Measurements from ENCODE around the gene BLMH. TPM values are rescaled to one million over a fixed set of nuclear protein-coding genes. Genes with fewer than 3 reads are reported as not detected.

BLMH gene
- total RNA-seq, 4 donors from 2014 or later, result 17.5 to 31.7 (median 27.1) TPM

GRCh38 chr17:30263552-30264333 lies 28.0 kb downstream of the BLMH start:
- Histone ChIP-seq H3K36me3 (peaks cover 14 to 21% of the 10 kb centered on the region in 2 donors), H3K27me3 (no peaks in the 10 kb centered on the region), H3K4me3 (replicated peaks in 1 of 3) (no peak overlapping the region), H3K27ac (peak overlapping the region in 2 of 3 donors; percentile 2 to 16), H3K9me3 (no peaks in the 10 kb centered on the region), H3K4me1 (peaks cover 0 to 9% of the 10 kb centered on the region in 2 donors)
- DNase-seq, result no peak
- intact Hi-C loops (cut with DNase I), result no loop called here
- WGBS, 2 donors, result 62 to 67% methylated on average over 2 of the region's 2 CpGs
- TF ChIP-seq POLR2A (IDR thresholded peaks at IDR 0.05) (no peak), CTCF (IDR thresholded peaks at IDR 0.05) (no peak)

GRCh38 chr17:30256756-30257506 lies 34.8 kb downstream of the BLMH start:
- intact Hi-C loops (cut with DNase I), result no loop called here

GRCh38 chr17:30254150-30254549 lies 37.6 kb downstream of the BLMH start:
- 58 to 61% methylated on average over 1 of the region's 1 CpG for WGBS, 2 donors
- Histone ChIP-seq H3K4me1 (no peaks in the 10 kb centered on the region), H3K9me3 (no peaks in the 10 kb centered on the region), H3K27ac (no peak overlapping the region), H3K36me3 (peaks cover 0 to 6% of the 10 kb centered on the region in 2 donors), H3K4me3 (replicated peaks in 1 of 3) (no peak overlapping the region), H3K27me3 (no peaks in the 10 kb centered on the region)
- peak in 1 of 2 donors; percentile 13 for DNase-seq
- intact Hi-C loops (cut with DNase I), result no loop called here
- TF ChIP-seq CTCF (IDR thresholded peaks at IDR 0.05), result no peak
- no peak for TF ChIP-seq POLR2A (IDR thresholded peaks at IDR 0.05)

More at GRCh38 chr17:30256756-30257506, 34.8 kb downstream of the BLMH start:
- DNase-seq, result no peak
- TF ChIP-seq CTCF (IDR thresholded peaks at IDR 0.05) (no peak), POLR2A (IDR thresholded peaks at IDR 0.05) (no peak)
- H3K4me3 ChIP-seq (replicated peaks in 1 of 3), result no peak overlapping the region
- WGBS, 2 donors, result 86 to 87% methylated on average over 5 of the region's 5 CpGs
- H3K9me3 ChIP-seq, result no peaks in the 10 kb centered on the region
- H3K27ac ChIP-seq, result no peak overlapping the region
- peaks cover 6 to 13% of the 10 kb centered on the region in 2 donors for H3K36me3 ChIP-seq
- H3K4me1 ChIP-seq, result no peaks in the 10 kb centered on the region
- H3K27me3 ChIP-seq, result no peaks in the 10 kb centered on the region

GRCh38 chr17:30253312-30253711 lies 38.4 kb downstream of the BLMH start:
- peak; percentile 13 to 42 for DNase-seq
- intact Hi-C loops (cut with DNase I), result no loop called here
- Histone ChIP-seq H3K27ac (no peak overlapping the region), H3K4me1 (no peaks in the 10 kb centered on the region), H3K36me3 (peaks cover 6 to 13% of the 10 kb centered on the region in 2 donors), H3K9me3 (no peaks in the 10 kb centered on the region), H3K27me3 (no peaks in the 10 kb centered on the region), H3K4me3 (replicated peaks in 1 of 3) (no peak overlapping the region)
- 48 to 60% methylated on average over 7 of the region's 7 CpGs for WGBS, 2 donors
- TF ChIP-seq POLR2A (IDR thresholded peaks at IDR 0.05) (no peak), CTCF (IDR thresholded peaks at IDR 0.05) (no peak)

- intact Hi-C loops (cut with DNase I), result no loop called here
- no peaks in the 10 kb centered on the region for H3K27me3 ChIP-seq
- no peak for TF ChIP-seq POLR2A (IDR thresholded peaks at IDR 0.05)
- no peak for TF ChIP-seq CTCF (IDR thresholded peaks at IDR 0.05)
- no peaks in the 10 kb centered on the region for H3K9me3 ChIP-seq
- no peak overlapping the region for H3K4me3 ChIP-seq (replicated peaks in 1 of 3)
- H3K36me3 ChIP-seq, result peaks cover 14 to 20% of the 10 kb centered on the region in 2 donors
- H3K27ac ChIP-seq, result no peak overlapping the region
- DNase-seq, result no peak
- H3K4me1 ChIP-seq, result no peaks in the 10 kb centered on the region
Observed at GRCh38 chr17:30251931-30252330, 39.8 kb downstream of the BLMH start.

All from thyroid gland (tissue), 4 donors.